Measurements from ENCODE around the gene ATP11A.

DNA sequence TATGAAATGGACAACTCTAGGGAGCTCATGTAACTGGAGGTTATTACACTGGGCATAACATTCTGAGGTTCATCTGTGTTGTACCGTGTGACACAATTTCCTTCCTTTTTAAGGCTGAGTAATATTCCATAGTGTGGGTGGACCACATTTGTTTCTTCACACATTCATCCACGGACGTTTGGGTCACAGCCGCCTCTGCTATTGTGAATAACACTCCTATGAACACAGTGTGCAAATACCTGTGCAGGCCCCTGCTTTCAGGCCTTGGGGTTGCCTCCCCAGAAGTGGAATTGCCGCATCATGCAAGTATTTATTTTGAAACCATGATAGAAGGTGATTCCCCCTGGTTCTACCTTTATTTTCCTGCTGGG, 215.8 kb downstream of the ATP11A start:
- TF ChIP-seq CTCF (IDR thresholded peaks at IDR 0.05), result no peak
- TF ChIP-seq POLR2A (IDR thresholded peaks at IDR 0.05), result no peak
- TF ChIP-seq POLR2AphosphoS5 (IDR thresholded peaks at IDR 0.05), result no peak
